Endodermal cell (in vitro differentiated cells): Measurements from ENCODE around the gene CMIP. TPM values are rescaled to one million over a fixed set of nuclear protein-coding genes. Genes with fewer than 3 reads are reported as not detected.

ENCODE experiments used
- DNase-seq: peaks from one replicate; pipeline ENCODE4 v3.0.0-alpha.2; 2017
- H3K27ac ChIP-seq: 2 replicates; pipeline ENCODE4 v1.5.1; 2013; ENCODE audit warnings: mild to moderate bottlenecking, low read depth, low read length, moderate library complexity
- H3K27me3 ChIP-seq: 2 replicates; pipeline ENCODE4 v1.6.1; 2013; ENCODE audit warnings: mild to moderate bottlenecking, low read length, moderate library complexity; ENCODE audit not compliant: insufficient read depth, control insufficient read depth, poor library complexity, severe bottlenecking
- H3K36me3 ChIP-seq: 2 replicates; pipeline ENCODE4 v1.7.0; 2013; ENCODE audit warnings: mild to moderate bottlenecking, low read length, moderate library complexity; ENCODE audit not compliant: control insufficient read depth, insufficient read depth
- H3K4me1 ChIP-seq: one replicate; pipeline ENCODE4 v1.7.0; 2013; ENCODE audit warnings: low read length; ENCODE audit not compliant: control insufficient read depth, insufficient read depth
- H3K4me3 ChIP-seq: 2 replicates; pipeline ENCODE4 v1.5.1; 2013; ENCODE audit warnings: mild to moderate bottlenecking, low read length, moderate library complexity
- H3K9ac ChIP-seq: 2 replicates; pipeline ENCODE4 v1.6.1; 2013; ENCODE audit warnings: mild to moderate bottlenecking, low read length, moderate library complexity; ENCODE audit not compliant: poor library complexity, severe bottlenecking; ENCODE audit errors: extremely low read depth
- H3K9me3 ChIP-seq: 2 replicates; pipeline ENCODE4 v1.6.1; 2013; ENCODE audit warnings: mild to moderate bottlenecking, low read length, moderate library complexity; ENCODE audit not compliant: control insufficient read depth
- H3K27ac Mint-ChIP-seq: 2 replicates; pipeline ENCODE4 v1.8.0; 2020; ENCODE audit warnings: mixed read lengths
- H3K27me3 Mint-ChIP-seq: 2 replicates; pipeline ENCODE4 v1.8.0; 2021; ENCODE audit warnings: mild to moderate bottlenecking, mixed read lengths; ENCODE audit not compliant: insufficient read depth
- H3K36me3 Mint-ChIP-seq: 2 replicates; pipeline ENCODE4 v1.8.0; 2020; ENCODE audit warnings: low read depth, mixed read lengths
- H3K4me1 Mint-ChIP-seq: 2 replicates; pipeline ENCODE4 v1.8.0; 2020; ENCODE audit warnings: mixed read lengths
- H3K4me3 Mint-ChIP-seq: 2 replicates; pipeline ENCODE4 v1.8.0; 2020; ENCODE audit warnings: mild to moderate bottlenecking, moderate library complexity, mixed read lengths
- H3K9me3 Mint-ChIP-seq: 2 replicates; pipeline ENCODE4 v1.8.0; 2020; ENCODE audit warnings: mild to moderate bottlenecking, mixed read lengths
- WGBS, 2 experiments: methylation state at CpG; one replicate each; pipeline versions ENCODE4 v1.1.5 to v1.1.7; 2013; ENCODE audit warnings: missing lambda C conversion rate in 2 of 2, mixed read lengths in 1 of 2; ENCODE audit not compliant: insufficient coverage in 1 of 2, insufficient read length in 1 of 2; 5-methylcytosine and 5-hydroxymethylcytosine counted together
- total RNA-seq, 2 donors: library from RNA; stranded (reverse); fragmentation: NEBNext Ultra II Directional in 1 of 2; extraction: Animal tissue kit (Norgen Biotek cat#: 25700) in 1 of 2; gene quantifications; 2 replicates in 1 of 2; 3 replicates in 1 of 2; pipeline ENCODE4 v1.2.1, GENCODE V29; 2021
- TF ChIP-seq, protein P1 (sequence below): fragments of 200-600 bp; sonication (generic); conservative IDR thresholded peaks from 2 replicates; pipeline ENCODE4 v1.5.0; 2021; ENCODE audit warnings: antibody characterized with exemption, mild to moderate bottlenecking

The CMIP gene
- total RNA-seq, 2 donors from 2014 or later, result 64.0 to 64.7 TPM

- DNase-seq, result no peak
- Mint-ChIP-seq H3K27ac (no peak overlapping the region), H3K9me3 (no peaks in the 10 kb centered on the region), H3K36me3 (peaks cover 18% of the 10 kb centered on the region), H3K4me1 (peaks cover 14% of the 10 kb centered on the region), H3K4me3 (no peak overlapping the region), H3K27me3 (no peaks in the 10 kb centered on the region)
- TF ChIP-seq, protein P1, sequence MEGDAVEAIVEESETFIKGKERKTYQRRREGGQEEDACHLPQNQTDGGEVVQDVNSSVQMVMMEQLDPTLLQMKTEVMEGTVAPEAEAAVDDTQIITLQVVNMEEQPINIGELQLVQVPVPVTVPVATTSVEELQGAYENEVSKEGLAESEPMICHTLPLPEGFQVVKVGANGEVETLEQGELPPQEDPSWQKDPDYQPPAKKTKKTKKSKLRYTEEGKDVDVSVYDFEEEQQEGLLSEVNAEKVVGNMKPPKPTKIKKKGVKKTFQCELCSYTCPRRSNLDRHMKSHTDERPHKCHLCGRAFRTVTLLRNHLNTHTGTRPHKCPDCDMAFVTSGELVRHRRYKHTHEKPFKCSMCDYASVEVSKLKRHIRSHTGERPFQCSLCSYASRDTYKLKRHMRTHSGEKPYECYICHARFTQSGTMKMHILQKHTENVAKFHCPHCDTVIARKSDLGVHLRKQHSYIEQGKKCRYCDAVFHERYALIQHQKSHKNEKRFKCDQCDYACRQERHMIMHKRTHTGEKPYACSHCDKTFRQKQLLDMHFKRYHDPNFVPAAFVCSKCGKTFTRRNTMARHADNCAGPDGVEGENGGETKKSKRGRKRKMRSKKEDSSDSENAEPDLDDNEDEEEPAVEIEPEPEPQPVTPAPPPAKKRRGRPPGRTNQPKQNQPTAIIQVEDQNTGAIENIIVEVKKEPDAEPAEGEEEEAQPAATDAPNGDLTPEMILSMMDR, result no peak
- no peaks in the 10 kb centered on the region for H3K9me3 ChIP-seq
- peaks cover 13% of the 10 kb centered on the region for H3K36me3 ChIP-seq
- no peak overlapping the region for H3K4me3 ChIP-seq
- no peak overlapping the region for H3K27ac ChIP-seq
- peaks cover 9% of the 10 kb centered on the region for H3K4me1 ChIP-seq
- 96 to 100% methylated on average over 1 to 8 of the region's 8 CpGs for WGBS, 2 experiments
- H3K9ac ChIP-seq, result no peak overlapping the region
- H3K27me3 ChIP-seq, result no peaks in the 10 kb centered on the region
Measured at GRCh38 chr16:81518439-81518757, 73.8 kb downstream of the CMIP start.

DNA sequence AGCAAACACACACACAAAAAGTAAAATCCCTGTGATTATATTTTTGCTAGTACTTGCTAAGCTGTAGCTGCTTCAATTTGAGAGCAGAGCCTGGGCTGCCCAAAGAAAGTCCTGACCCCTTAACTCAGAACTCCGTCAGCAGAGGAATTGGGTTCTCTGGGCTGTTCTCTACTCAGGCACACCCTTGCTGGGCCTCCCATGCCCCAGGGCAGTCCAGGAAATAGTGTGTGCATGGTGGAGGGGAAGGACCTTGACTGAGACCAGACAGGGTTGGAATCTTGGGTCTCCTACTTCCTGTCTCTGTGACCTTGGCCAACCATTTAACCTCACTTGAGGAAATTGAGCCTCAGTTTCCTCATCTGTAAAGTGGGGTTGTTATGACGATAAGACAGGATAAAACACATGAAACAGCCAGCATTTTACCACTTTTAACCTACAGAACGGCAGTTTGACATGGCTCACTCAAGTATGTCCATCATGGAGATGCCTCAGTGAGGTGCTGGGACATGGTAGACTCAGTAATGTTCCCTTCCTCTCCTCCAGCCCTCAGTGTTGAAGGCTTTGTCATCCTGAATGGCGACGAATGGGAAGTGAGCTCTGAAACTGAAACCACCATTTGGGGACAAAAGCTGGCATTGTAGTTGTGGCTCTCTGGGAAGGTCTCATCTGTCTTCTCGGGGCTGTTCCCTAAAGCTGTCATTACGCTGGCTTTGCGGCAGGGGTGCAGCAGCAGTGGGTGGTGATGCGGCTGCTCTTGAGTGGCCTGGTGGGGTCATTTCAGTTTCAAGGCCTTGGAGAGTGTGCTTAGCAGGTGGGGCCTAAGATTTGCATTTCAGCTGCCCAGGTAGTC, 74.9 kb downstream of the CMIP start:
- H3K4me3 Mint-ChIP-seq, result no peak overlapping the region
- H3K27ac Mint-ChIP-seq, result peak overlapping the region; percentile 26
- Histone ChIP-seq H3K27ac (no peak overlapping the region), H3K36me3 (peaks cover 13% of the 10 kb centered on the region), H3K4me1 (peaks cover 2% of the 10 kb centered on the region), H3K9ac (no peak overlapping the region), H3K27me3 (no peaks in the 10 kb centered on the region), H3K9me3 (no peaks in the 10 kb centered on the region), H3K4me3 (no peak overlapping the region)
- 93 to 100% methylated on average over 3 to 9 of the region's 9 CpGs for WGBS, 2 experiments
- no peaks in the 10 kb centered on the region for H3K9me3 Mint-ChIP-seq
- DNase-seq, result no peak
- peaks cover 2% of the 10 kb centered on the region for H3K4me1 Mint-ChIP-seq
- peaks cover 19% of the 10 kb centered on the region for H3K36me3 Mint-ChIP-seq
- H3K27me3 Mint-ChIP-seq, result no peaks in the 10 kb centered on the region
- TF ChIP-seq, protein P1, result no peak

- H3K4me3 ChIP-seq, result no peak overlapping the region
- Mint-ChIP-seq H3K4me3 (no peak overlapping the region), H3K27ac (no peak overlapping the region), H3K9me3 (no peaks in the 10 kb centered on the region), H3K4me1 (no peaks in the 10 kb centered on the region), H3K36me3 (peaks cover 19% of the 10 kb centered on the region), H3K27me3 (no peaks in the 10 kb centered on the region)
- H3K36me3 ChIP-seq, result peaks cover 13% of the 10 kb centered on the region
- no peaks in the 10 kb centered on the region for H3K4me1 ChIP-seq
- H3K27me3 ChIP-seq, result no peaks in the 10 kb centered on the region
- DNase-seq, result no peak
- WGBS, 2 experiments, result 95 to 96% methylated on average over 3 to 4 of the region's 4 CpGs
- no peaks in the 10 kb centered on the region for H3K9me3 ChIP-seq
- TF ChIP-seq, protein P1, result no peak
- H3K9ac ChIP-seq, result no peak overlapping the region
- no peak overlapping the region for H3K27ac ChIP-seq
Measured at GRCh38 chr16:81520151-81520470, 75.5 kb downstream of the CMIP start.
